ENCODE measurements around the gene FNBP1.

- TF ChIP-seq CTCF (conservative IDR thresholded peaks at IDR 0.05) (no peak), ZFX (IDR thresholded peaks at IDR 0.05) (no peak)
These were observed 154.5 kb downstream of the FNBP1 start for GRCh38 chr9:129888293-129889121.
